A549 (cell line): Measurements from ENCODE around the gene CEBPB. TPM values are rescaled to one million over a fixed set of nuclear protein-coding genes. Genes with fewer than 3 reads are reported as not detected.

Experiments
- ATAC-seq, 2 experiments: fragments of 200-7000 bp in 1 of 2; fragments of >200 bp in 1 of 2; cut with Nextera tagmentation in 1 of 2; cut with Tn5 transposase in 1 of 2; 3 replicates each; pipeline versions ENCODE4 v1.8.0 to v1.9.1; 2018 to 2020; ENCODE audit warnings: mild to moderate bottlenecking in 1 of 2, moderate library complexity in 1 of 2
- CTCF ChIA-PET: fragments of 300-600 bp; sonication (Branson Sonifier 250); formaldehyde crosslinking; extraction: SDS; loops from one replicate; lab custom pipeline; 2021; ENCODE audit warnings: antibody characterized with exemption, inconsistent platforms; lab: Yijun Ruan, JAX
- POLR2A ChIA-PET: fragments of 350-600 bp; formaldehyde crosslinking; extraction: SDS; loops from one replicate; lab custom pipeline; 2021; ENCODE audit warnings: antibody characterized with exemption, inconsistent platforms; lab: Yijun Ruan, JAX
- DNase-seq, 2 experiments: peaks; one replicate each; pipeline versions ENCODE4 v3.0.0 to v3.0.0-alpha.2; 2011 to 2016; ENCODE audit warnings: low read depth in 1 of 2, low spot score in 1 of 2
- FAIRE-seq: peaks from 2 replicates; lab custom pipeline; 2011; peaks lifted over from hg19 to GRCh38; lab: Jason Lieb, UNC
- H3K27ac ChIP-seq, 2 experiments: fragments of >200 bp; sonication (Bioruptor Twin); formaldehyde crosslinking; 3 replicates each; pipeline ENCODE4 v1.5.1; 2016 to 2017
- H3K4me1 ChIP-seq: fragments of >200 bp; sonication (Bioruptor Twin); formaldehyde crosslinking; 3 replicates; pipeline ENCODE4 v1.6.1; 2016
- H3K4me2 ChIP-seq: fragments of >200 bp; sonication (Bioruptor Twin); formaldehyde crosslinking; 3 replicates; pipeline ENCODE4 v1.6.1; 2016
- H3K4me3 ChIP-seq: fragments of >200 bp; sonication (Bioruptor Twin); formaldehyde crosslinking; 3 replicates; pipeline ENCODE4 v1.5.1; 2016
- H3K9me3 ChIP-seq: fragments of >200 bp; sonication (Bioruptor Twin); formaldehyde crosslinking; 3 replicates; pipeline ENCODE4 v1.6.1; 2016
- BHLHE40 ChIP-seq: IDR thresholded peaks from 2 replicates; pipeline ENCODE4 v1.6.1; 2012; ENCODE audit warnings: low read depth, low read length, inconsistent platforms
- CBX8 ChIP-seq: fragments of 200-600 bp; sonication (generic); IDR thresholded peaks from 2 replicates; pipeline ENCODE4 v1.6.1; 2016
- CEBPB ChIP-seq, 2 experiments: fragments of >200 bp in 1 of 2; sonication (Bioruptor Twin) in 1 of 2; formaldehyde crosslinking in 1 of 2; IDR thresholded peaks; 2 replicates each; pipeline ENCODE4 v1.6.1; 2012 to 2016
- ESRRA ChIP-seq: fragments of 150-350 bp; IDR thresholded peaks from 2 replicates; pipeline ENCODE4 v1.6.1; 2014; ENCODE audit warnings: mild to moderate bottlenecking, low read length, borderline replicate concordance
- FOSB ChIP-seq: fragments of 250-450 bp; sonication (Bioruptor Pico); IDR thresholded peaks from 2 replicates; pipeline ENCODE4 v1.5.0; 2020; ENCODE audit warnings: mild to moderate bottlenecking, moderate library complexity
- FOSL2 ChIP-seq, 2 experiments: fragments of 450-650 bp in 1 of 2; fragments of >200 bp in 1 of 2; sonication (Bioruptor Twin) in 1 of 2; formaldehyde crosslinking; IDR thresholded peaks; 2 replicates each; pipeline versions ENCODE4 v1.5.0 to v1.6.1; 2016 to 2020; ENCODE audit warnings: mild to moderate bottlenecking in 1 of 2, moderate library complexity in 1 of 2
- JUNB ChIP-seq: fragments of >200 bp; sonication (Bioruptor Twin); formaldehyde crosslinking; IDR thresholded peaks from 2 replicates; pipeline ENCODE4 v1.6.1; 2016
- KDM1A ChIP-seq: fragments of 200-600 bp; sonication (generic); IDR thresholded peaks from 2 replicates; pipeline ENCODE4 v1.6.1; 2016; ENCODE audit warnings: low read depth, mild to moderate bottlenecking
- KDM5A ChIP-seq: fragments of 200-600 bp; sonication (generic); IDR thresholded peaks from 2 replicates; pipeline ENCODE4 v1.6.1; 2016; ENCODE audit warnings: antibody characterized with exemption, mild to moderate bottlenecking
- MAFK ChIP-seq: fragments of 450-650 bp; IDR thresholded peaks from 2 replicates; pipeline ENCODE4 v1.6.1; 2014; ENCODE audit not compliant: partially characterized antibody
- MAX ChIP-seq: IDR thresholded peaks from 2 replicates; pipeline ENCODE4 v1.6.1; 2012
- NFE2L2 ChIP-seq: fragments of 150-350 bp; conservative IDR thresholded peaks from 2 replicates; pipeline ENCODE4 v1.6.1; 2014; ENCODE audit warnings: low read length
- NPAS2 ChIP-seq: fragments of 250-450 bp; sonication (Bioruptor Pico); IDR thresholded peaks from 2 replicates; pipeline ENCODE4 v1.8.0; 2022; ENCODE audit warnings: mild to moderate bottlenecking, moderate library complexity, borderline replicate concordance
- NR3C1 ChIP-seq: fragments of >200 bp; sonication (Bioruptor Twin); formaldehyde crosslinking; IDR thresholded peaks from 3 replicates; pipeline ENCODE4 v1.6.1; 2017
- PHF8 ChIP-seq: fragments of 200-600 bp; sonication (generic); IDR thresholded peaks from 2 replicates; pipeline ENCODE4 v1.6.1; 2016; ENCODE audit warnings: low read depth, mild to moderate bottlenecking, antibody characterized with exemption, moderate library complexity, borderline replicate concordance
- RAD21 ChIP-seq, 2 experiments: fragments of >200 bp in 1 of 2; sonication (Bioruptor Twin) in 1 of 2; formaldehyde crosslinking in 1 of 2; IDR thresholded peaks in 1 of 2; conservative IDR thresholded peaks in 1 of 2; 2 replicates in 1 of 2; 3 replicates in 1 of 2; pipeline ENCODE4 v1.6.1; 2012 to 2018; ENCODE audit warnings: inconsistent platforms in 1 of 2
- RNF2 ChIP-seq: fragments of 200-600 bp; sonication (generic); IDR thresholded peaks from 2 replicates; pipeline ENCODE4 v1.6.1; 2016; ENCODE audit warnings: low read depth, mild to moderate bottlenecking, antibody characterized with exemption, moderate library complexity, borderline replicate concordance
- TP53 ChIP-seq: fragments of 250-450 bp; sonication (Bioruptor Pico); IDR thresholded peaks from 2 replicates; pipeline ENCODE4 v1.5.0; 2021; ENCODE audit warnings: mild to moderate bottlenecking, moderate library complexity
- ZSCAN20 ChIP-seq: fragments of 250-450 bp; sonication (Bioruptor Pico); IDR thresholded peaks from 2 replicates; pipeline ENCODE4 v1.8.0; 2022; ENCODE audit warnings: mild to moderate bottlenecking, moderate library complexity
- WGBS: methylation state at CpG from one replicate; pipeline ENCODE4 v1.1.6; 2017; ENCODE audit errors: missing lambda C conversion rate; 5-methylcytosine and 5-hydroxymethylcytosine counted together
- polyA plus RNA-seq, 4 experiments: library from polyadenylated mRNA; depleted of rRNA in 3 of 4; stranded (reverse); fragments of >200 nt; fragmentation: RNase III in 1 of 4; extraction: RNeasy Plus Mini Kit Qiagen cat#74134 plus additional on column Dnase treatment in 1 of 4; gene quantifications; 2 replicates in 3 of 4; 3 replicates in 1 of 4; pipeline ENCODE4 v1.2.3, GENCODE V29; 2011 to 2017
- TF ChIP-seq, protein P1 (sequence below): fragments of 200-600 bp; sonication (generic); IDR thresholded peaks from 2 replicates; pipeline ENCODE4 v1.6.1; 2016; ENCODE audit warnings: antibody characterized with exemption, mild to moderate bottlenecking, moderate library complexity
- TF ChIP-seq, protein P2 (sequence below): fragments of >200 bp; sonication (Bioruptor Twin); formaldehyde crosslinking; IDR thresholded peaks from 3 replicates; pipeline ENCODE4 v1.5.1; 2016

CEBPB gene
- polyA plus RNA-seq, 2 of the 4 experiments (the other 2 are of a cell fraction) = 45.4 to 74.0 TPM

GRCh38 chr20:50182346-50182745 is 8.3 kb upstream of the CEBPB start:
- no peak overlapping the region for H3K4me3 ChIP-seq
- no peaks in the 10 kb centered on the region for H3K9me3 ChIP-seq
- no peak overlapping the region for H3K27ac ChIP-seq
- 93% methylated on average over 2 of the region's 2 CpGs for WGBS
- peaks cover 18% of the 10 kb centered on the region for H3K4me1 ChIP-seq
- CTCF ChIA-PET = interaction anchor here (0.8 to 27.5 kb wide), 10 partner anchors 13 to 406 kb away, joined by 3 to 1085 read pairs (median 5); partner anchors contain the start of gene UBE2V1
- ATAC-seq (no peak), DNase-seq (no peak), FAIRE-seq (no peak)
- POLR2A ChIA-PET = interaction anchor here (1.1 kb wide), 1 partner anchor 9 kb away, joined by 6 read pairs; no protein-coding TSS in a partner anchor
- H3K4me2 ChIP-seq = no peak overlapping the region
- TF ChIP-seq JUNB (no peak), ESRRA (no peak), MAX (no peak), BHLHE40 (no peak), CEBPB (IDR thresholded peaks at IDR 0.05) (no peak), MAFK (no peak), ZSCAN20 (CRISPR knock-in tag) (no peak), KDM5A (no peak), NPAS2 (no peak), FOSL2 (IDR thresholded peaks at IDR 0.05) (no peak), FOSL2 (CRISPR knock-in tag; IDR thresholded peaks at IDR 0.05) (no peak), PHF8 (no peak), NR3C1 (no peak), RNF2 (no peak), FOSB (CRISPR knock-in tag) (no peak), TP53 (CRISPR knock-in tag) (no peak)
- TF ChIP-seq, protein P1, sequence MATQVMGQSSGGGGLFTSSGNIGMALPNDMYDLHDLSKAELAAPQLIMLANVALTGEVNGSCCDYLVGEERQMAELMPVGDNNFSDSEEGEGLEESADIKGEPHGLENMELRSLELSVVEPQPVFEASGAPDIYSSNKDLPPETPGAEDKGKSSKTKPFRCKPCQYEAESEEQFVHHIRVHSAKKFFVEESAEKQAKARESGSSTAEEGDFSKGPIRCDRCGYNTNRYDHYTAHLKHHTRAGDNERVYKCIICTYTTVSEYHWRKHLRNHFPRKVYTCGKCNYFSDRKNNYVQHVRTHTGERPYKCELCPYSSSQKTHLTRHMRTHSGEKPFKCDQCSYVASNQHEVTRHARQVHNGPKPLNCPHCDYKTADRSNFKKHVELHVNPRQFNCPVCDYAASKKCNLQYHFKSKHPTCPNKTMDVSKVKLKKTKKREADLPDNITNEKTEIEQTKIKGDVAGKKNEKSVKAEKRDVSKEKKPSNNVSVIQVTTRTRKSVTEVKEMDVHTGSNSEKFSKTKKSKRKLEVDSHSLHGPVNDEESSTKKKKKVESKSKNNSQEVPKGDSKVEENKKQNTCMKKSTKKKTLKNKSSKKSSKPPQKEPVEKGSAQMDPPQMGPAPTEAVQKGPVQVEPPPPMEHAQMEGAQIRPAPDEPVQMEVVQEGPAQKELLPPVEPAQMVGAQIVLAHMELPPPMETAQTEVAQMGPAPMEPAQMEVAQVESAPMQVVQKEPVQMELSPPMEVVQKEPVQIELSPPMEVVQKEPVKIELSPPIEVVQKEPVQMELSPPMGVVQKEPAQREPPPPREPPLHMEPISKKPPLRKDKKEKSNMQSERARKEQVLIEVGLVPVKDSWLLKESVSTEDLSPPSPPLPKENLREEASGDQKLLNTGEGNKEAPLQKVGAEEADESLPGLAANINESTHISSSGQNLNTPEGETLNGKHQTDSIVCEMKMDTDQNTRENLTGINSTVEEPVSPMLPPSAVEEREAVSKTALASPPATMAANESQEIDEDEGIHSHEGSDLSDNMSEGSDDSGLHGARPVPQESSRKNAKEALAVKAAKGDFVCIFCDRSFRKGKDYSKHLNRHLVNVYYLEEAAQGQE = no peak
- TF ChIP-seq, protein P2, sequence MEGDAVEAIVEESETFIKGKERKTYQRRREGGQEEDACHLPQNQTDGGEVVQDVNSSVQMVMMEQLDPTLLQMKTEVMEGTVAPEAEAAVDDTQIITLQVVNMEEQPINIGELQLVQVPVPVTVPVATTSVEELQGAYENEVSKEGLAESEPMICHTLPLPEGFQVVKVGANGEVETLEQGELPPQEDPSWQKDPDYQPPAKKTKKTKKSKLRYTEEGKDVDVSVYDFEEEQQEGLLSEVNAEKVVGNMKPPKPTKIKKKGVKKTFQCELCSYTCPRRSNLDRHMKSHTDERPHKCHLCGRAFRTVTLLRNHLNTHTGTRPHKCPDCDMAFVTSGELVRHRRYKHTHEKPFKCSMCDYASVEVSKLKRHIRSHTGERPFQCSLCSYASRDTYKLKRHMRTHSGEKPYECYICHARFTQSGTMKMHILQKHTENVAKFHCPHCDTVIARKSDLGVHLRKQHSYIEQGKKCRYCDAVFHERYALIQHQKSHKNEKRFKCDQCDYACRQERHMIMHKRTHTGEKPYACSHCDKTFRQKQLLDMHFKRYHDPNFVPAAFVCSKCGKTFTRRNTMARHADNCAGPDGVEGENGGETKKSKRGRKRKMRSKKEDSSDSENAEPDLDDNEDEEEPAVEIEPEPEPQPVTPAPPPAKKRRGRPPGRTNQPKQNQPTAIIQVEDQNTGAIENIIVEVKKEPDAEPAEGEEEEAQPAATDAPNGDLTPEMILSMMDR = no peak

- 82% methylated on average over 5 of the region's 5 CpGs for WGBS
- no peak for FAIRE-seq
These were observed 5.2 kb upstream of the CEBPB start for GRCh38 chr20:50185426-50185825.

More at GRCh38 chr20:50185426-50185825, 5.2 kb upstream of the CEBPB start:
- no peak for ATAC-seq
- H3K4me1 ChIP-seq = peaks cover 42% of the 10 kb centered on the region
- peak overlapping the region; percentile 97 to 98; a peak in 5 of 6 replicates for H3K27ac ChIP-seq
- no peaks in the 10 kb centered on the region for H3K9me3 ChIP-seq
- DNase-seq = no peak
- H3K4me2 ChIP-seq = no peak overlapping the region
- no peak overlapping the region for H3K4me3 ChIP-seq
- TF ChIP-seq CBX8 = no peak
- TF ChIP-seq, protein P1 = no peak
- TF ChIP-seq RAD21 (conservative IDR thresholded peaks at IDR 0.05 in 1 of 2, IDR thresholded peaks at IDR 0.05 in 1 of 2) = no peak
- no peak for TF ChIP-seq NFE2L2
- TF ChIP-seq KDM1A = no peak; the same call in 1 of the 2 replicates
- no peak for TF ChIP-seq CEBPB (IDR thresholded peaks at IDR 0.05)
- no peak for TF ChIP-seq ESRRA
- ChIA-PET CTCF (interaction anchor here (0.5 to 27.5 kb wide), 46 partner anchors 8 to 605 kb away, joined by 3 to 1085 read pairs (median 4); partner anchors contain the start of gene UBE2V1), POLR2A (no interaction called here)
